GM12872 (cell line): ENCODE results near the gene VSX2.

ENCODE experiments used
- TF ChIP-seq, protein P1 (sequence below): IDR thresholded peaks from 3 replicates; pipeline ENCODE4 v1.5.1; 2011; ENCODE audit warnings: low read depth, mild to moderate bottlenecking, low read length, moderate library complexity; ENCODE audit not compliant: insufficient read depth

The VSX2 gene

DNA sequence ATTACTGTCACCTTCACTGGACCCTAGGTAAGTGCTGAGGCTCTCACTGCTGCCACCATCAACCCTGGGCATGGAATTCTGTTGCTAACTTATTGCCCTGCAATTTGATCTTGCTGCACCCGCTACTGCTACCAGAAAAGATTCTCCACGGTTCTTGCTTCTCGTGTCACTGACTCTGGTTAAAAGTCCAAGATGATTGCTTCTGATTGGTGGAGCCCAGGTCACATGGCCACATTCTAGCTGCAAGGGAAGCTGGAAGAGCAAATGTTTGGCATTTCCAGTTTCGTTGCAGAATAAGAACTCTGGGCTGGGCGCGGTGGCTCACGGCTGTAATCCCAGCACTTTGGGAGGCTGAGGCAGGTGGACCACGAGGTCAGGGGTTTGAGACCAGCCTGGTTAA, 7.5 kb upstream of the VSX2 start:
- TF ChIP-seq, protein P1, sequence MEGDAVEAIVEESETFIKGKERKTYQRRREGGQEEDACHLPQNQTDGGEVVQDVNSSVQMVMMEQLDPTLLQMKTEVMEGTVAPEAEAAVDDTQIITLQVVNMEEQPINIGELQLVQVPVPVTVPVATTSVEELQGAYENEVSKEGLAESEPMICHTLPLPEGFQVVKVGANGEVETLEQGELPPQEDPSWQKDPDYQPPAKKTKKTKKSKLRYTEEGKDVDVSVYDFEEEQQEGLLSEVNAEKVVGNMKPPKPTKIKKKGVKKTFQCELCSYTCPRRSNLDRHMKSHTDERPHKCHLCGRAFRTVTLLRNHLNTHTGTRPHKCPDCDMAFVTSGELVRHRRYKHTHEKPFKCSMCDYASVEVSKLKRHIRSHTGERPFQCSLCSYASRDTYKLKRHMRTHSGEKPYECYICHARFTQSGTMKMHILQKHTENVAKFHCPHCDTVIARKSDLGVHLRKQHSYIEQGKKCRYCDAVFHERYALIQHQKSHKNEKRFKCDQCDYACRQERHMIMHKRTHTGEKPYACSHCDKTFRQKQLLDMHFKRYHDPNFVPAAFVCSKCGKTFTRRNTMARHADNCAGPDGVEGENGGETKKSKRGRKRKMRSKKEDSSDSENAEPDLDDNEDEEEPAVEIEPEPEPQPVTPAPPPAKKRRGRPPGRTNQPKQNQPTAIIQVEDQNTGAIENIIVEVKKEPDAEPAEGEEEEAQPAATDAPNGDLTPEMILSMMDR, result no peak

DNA sequence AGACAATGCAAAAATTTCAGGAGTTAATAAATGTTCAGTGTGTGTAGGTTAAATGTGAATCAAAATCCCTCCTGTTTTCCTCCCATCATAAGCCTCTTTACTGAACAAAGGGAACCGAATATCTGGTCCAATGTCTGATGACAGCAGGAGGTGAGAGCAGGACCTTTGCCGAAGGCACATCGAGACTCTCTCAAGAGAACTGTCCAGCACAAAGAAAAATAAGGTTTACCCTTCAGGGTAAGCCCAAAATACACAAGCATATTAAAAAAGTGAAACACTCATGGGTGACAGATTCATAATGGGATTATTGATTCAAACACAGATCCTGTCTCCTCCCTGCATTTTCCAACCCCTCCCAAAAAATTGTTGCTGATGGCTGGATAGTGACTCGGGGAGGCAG, 4.2 kb upstream of the VSX2 start:
- TF ChIP-seq, protein P1, result no peak

DNA sequence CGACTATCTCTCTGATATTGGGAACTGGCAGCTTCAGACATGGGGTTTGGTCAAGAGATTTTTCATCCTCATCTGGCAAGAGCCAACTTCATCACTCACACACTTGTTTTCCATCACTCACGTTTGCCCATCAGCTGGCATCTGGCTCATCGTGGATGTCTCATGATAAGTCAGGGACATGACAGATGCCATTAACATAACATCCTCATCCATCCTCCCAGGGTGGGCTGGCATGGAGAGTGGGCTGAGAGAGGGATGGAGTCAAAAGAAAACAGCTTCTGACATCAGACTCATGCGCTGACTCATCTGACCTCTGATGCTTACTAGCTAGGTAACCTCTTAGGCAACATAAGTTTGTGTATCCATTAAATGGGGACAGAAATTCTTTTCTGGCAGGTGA, 1.8 kb upstream of the VSX2 start:
- TF ChIP-seq, protein P1, result no peak

DNA sequence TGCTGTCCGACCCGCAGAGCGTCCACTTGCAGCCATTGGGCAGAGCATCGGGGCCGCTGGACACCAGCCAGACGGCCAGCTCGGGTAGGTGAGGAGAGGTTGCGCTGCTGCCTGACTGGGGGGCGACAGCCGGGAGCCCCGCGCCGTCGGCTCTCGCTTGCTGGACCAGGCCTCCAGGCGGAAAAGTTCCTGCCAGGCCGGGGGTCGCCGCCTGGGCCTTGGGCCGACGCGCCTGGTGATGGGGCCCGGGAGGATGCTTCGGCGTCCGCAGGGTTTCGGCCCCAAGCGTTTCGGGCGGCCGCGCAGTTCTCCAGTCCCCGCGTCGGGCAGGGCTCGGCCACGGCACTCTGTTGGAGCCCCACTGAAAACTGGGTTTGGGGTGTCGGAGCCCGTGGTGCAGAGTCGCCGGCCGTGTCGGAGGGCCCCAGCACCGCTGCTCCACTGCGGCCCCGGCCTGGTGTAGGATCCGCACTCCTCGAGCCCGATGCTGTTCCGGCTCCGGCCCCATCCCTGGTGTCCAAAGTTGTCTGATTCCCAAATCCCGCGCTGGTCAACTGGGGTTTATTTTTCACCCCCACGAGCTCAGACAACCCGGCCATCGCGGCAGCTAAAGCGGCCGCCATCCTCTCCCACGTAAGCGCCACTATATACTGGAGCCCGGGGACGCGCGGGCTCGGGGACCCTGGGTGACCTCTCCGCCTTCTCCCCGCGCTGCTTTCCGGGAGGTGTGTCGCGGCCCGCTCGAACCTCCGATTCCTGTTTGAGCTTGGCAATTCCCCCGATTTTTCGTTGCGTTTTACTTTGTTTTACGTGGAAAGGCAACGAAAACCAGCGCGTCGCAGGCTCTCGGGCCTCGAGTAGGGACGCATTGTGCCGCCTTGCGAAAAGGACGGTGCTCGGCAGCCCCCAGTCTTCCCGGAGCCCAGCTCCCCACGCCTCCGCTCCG, 872 bp downstream of the VSX2 start:
- TF ChIP-seq, protein P1, result no peak

DNA sequence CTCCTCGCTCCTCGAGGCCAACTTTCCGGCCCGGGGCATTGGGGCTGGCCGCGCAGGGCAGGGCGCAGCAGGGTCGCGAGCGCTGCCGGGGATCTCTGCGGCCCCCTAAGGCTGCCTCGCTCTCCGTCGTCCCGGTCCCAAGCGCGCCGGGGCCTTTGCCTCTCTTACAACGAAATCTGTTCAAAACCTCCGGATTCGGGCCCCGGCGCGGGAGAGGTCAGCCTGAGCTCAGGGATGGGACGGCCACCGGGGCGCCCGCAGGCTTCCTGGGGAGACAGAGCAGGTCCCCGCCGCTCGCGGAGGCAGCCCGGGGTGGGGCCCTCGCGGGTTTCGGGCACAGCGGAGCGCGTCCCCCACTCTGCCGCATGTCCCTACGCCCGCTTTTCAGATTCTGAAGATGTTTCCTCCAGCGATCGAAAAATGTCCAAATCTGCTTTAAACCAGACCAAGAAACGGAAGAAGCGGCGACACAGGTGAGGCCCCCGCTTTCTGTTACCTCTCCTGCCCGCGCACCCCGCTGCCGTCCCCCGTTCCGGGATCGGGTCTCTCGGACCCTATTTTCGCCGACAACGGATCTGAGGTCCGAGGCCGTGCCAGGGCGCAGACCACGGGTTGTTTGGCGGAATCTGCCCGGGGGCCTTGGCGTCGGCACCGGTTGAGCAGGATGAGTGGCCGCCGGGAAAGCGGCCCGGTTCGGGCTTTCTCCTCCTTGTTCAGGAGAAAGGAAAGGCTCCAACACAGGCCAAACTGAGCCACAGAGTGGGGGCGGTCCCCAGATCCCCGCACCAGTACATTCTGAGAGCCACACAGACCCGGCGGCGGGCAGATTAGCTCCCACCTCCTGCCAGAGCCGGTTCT, 1.8 kb downstream of the VSX2 start:
- TF ChIP-seq, protein P1, result no peak

DNA sequence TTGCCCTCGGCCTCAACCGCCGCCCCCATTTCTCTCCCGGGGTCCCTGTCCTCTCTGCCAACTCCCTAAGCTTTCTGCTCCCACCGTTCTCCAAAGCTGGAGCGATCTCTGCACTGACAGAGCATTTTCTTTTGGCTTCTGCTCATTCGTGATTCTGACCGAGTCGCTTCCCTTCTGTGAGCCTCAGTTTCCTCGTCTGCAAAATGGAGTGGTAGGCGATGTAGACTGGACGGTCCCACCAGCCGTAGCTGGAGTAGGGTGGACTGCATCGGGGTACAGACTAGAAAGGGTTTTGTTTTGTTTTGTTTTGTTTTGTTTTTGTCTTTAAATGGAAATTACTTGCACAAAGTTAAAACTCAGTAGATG, 2.4 kb downstream of the VSX2 start:
- TF ChIP-seq, protein P1, result no peak

DNA sequence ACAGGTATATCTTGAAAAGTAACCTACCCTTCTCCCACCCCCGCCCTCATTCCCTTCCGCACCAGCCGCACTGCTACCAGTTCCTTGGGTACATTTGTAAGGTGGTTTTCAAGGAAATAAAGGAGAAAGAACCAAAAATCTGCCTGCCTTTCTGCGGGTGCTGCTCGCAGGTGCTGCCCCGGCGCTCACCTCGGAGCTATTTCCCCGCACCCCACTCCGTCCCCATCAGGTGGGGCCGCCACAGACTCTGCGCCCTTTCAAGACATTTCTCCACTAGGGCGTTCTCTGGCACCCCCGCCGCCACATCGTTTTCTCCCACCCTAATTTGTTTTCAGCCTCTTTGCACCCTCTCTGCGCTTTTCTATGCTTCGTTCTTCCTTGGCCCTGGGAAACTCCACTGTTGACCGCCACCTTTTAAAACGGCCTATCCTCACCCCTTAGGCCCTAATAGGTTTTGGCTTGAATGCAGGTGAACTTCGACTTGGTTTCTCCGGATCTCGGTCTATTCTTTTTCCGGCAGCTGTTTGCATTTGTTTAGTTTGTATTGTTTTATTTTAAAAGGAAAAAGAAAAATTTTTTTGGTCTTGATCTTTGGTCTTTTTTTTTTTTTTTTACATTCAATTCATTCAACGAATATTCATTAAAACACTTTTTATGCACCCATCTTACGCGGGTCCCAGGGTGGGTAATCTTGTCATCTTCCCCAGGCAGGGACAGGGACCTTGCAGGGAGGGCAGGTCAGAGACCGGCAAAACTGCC, 3.0 kb downstream of the VSX2 start:
- TF ChIP-seq, protein P1, result no peak
